Measurements from ENCODE around the gene SLC1A7.

The SLC1A7 gene

GRCh38 chr1:53075761-53076163 lies 66.7 kb downstream of the SLC1A7 start:
- no peak overlapping the region for H3K4me3 ChIP-seq (ENCODE audit: low read depth, low read length)
- in situ Hi-C loops (cut with HindIII; ENCODE audit: low sequenced_read_pairs): no loop called here
- no peak for TF ChIP-seq CTCF (IDR thresholded peaks at IDR 0.05; ENCODE audit: low read depth, low read length, missing control alignments)
- DNase-seq (ENCODE audit: low read depth): no peak

- H3K4me3 ChIP-seq (ENCODE audit: low read depth, low read length): no peak overlapping the region
- in situ Hi-C loops (cut with HindIII; ENCODE audit: low sequenced_read_pairs): no loop called here
- TF ChIP-seq CTCF (IDR thresholded peaks at IDR 0.05; ENCODE audit: low read depth, low read length, missing control alignments): no peak
- DNase-seq (ENCODE audit: low read depth): no peak
Measured at GRCh38 chr1:53075206-53075605, 67.2 kb downstream of the SLC1A7 start.

GRCh38 chr1:53074313-53075154 lies 67.9 kb downstream of the SLC1A7 start:
- TF ChIP-seq CTCF (IDR thresholded peaks at IDR 0.05; ENCODE audit: low read depth, low read length, missing control alignments): no peak
- H3K4me3 ChIP-seq (ENCODE audit: low read depth, low read length): no peak overlapping the region
- in situ Hi-C loops (cut with HindIII; ENCODE audit: low sequenced_read_pairs): no loop called here
- no peak for DNase-seq (ENCODE audit: low read depth)

GRCh38 chr1:53073868-53074311 lies 68.5 kb downstream of the SLC1A7 start:
- in situ Hi-C loops (cut with HindIII; ENCODE audit: low sequenced_read_pairs): no loop called here
- no peak for DNase-seq (ENCODE audit: low read depth)
- no peak overlapping the region for H3K4me3 ChIP-seq (ENCODE audit: low read depth, low read length)
- TF ChIP-seq CTCF (IDR thresholded peaks at IDR 0.05; ENCODE audit: low read depth, low read length, missing control alignments): no peak

- no peak overlapping the region for H3K4me3 ChIP-seq (ENCODE audit: low read depth, low read length)
- DNase-seq (ENCODE audit: low read depth): no peak
- in situ Hi-C loops (cut with HindIII; ENCODE audit: low sequenced_read_pairs): no loop called here
- no peak for TF ChIP-seq CTCF (IDR thresholded peaks at IDR 0.05; ENCODE audit: low read depth, low read length, missing control alignments)
Measured at GRCh38 chr1:53073287-53073686, 69.2 kb downstream of the SLC1A7 start.

GRCh38 chr1:53071915-53072314 lies 70.5 kb downstream of the SLC1A7 start:
- in situ Hi-C loops (cut with HindIII; ENCODE audit: low sequenced_read_pairs): no loop called here
- no peak for DNase-seq (ENCODE audit: low read depth)
- no peak overlapping the region for H3K4me3 ChIP-seq (ENCODE audit: low read depth, low read length)
- TF ChIP-seq CTCF (IDR thresholded peaks at IDR 0.05; ENCODE audit: low read depth, low read length, missing control alignments): no peak
